Measurements from ENCODE around the gene RPL37.
"Not testable (repeated sequence)": the region's sequence is repeated elsewhere in the genome, so short reads cannot be mapped to it uniquely, and the experiment has no call there.

RPL37 gene

GRCh38 chr5:40833712-40834229 is 1.3 kb downstream of the RPL37 start:
- no peak for ATAC-seq

GRCh38 chr5:40832345-40832744 is 2.7 kb downstream of the RPL37 start:
- no peak for ATAC-seq

- ATAC-seq, result peak; percentile 64 to 69
Measured at GRCh38 chr5:40831346-40832210, 3.4 kb downstream of the RPL37 start.

GRCh38 chr5:40829748-40830533 is 5.1 kb downstream of the RPL37 start:
- ATAC-seq, result no peak

GRCh38 chr5:40828690-40829661 is 6.0 kb downstream of the RPL37 start:
- no peak for ATAC-seq

GRCh38 chr5:40828021-40828631 is 6.9 kb downstream of the RPL37 start:
- ATAC-seq, result no peak

GRCh38 chr5:40827188-40827977 is 7.6 kb downstream of the RPL37 start:
- ATAC-seq, result no peak

- ATAC-seq, result no peak
Measured at GRCh38 chr5:40826489-40827187, 8.4 kb downstream of the RPL37 start.

- ATAC-seq, result not testable (repeated sequence)
Measured at GRCh38 chr5:40825461-40826043, 9.5 kb downstream of the RPL37 start.

GRCh38 chr5:40823459-40823858 is 11.6 kb downstream of the RPL37 start:
- no peak for ATAC-seq

GRCh38 chr5:40813698-40814281 is 21.2 kb downstream of the RPL37 start:
- ATAC-seq, result peak in 1 of 2 donors; percentile 30

- no peak for ATAC-seq
Measured at GRCh38 chr5:40812125-40812524, 22.9 kb downstream of the RPL37 start.

- no peak for ATAC-seq
Measured at GRCh38 chr5:40801771-40802562, 33.1 kb downstream of the RPL37 start.

- no peak for ATAC-seq
Measured at GRCh38 chr5:40799258-40799657, 35.8 kb downstream of the RPL37 start.

GRCh38 chr5:40798801-40799210 is 36.2 kb downstream of the RPL37 start:
- ATAC-seq, result no peak

GRCh38 chr5:40798012-40798800 is 36.8 kb downstream of the RPL37 start, which contains the start of gene PRKAA1:
Gene PRKAA1, minus strand, starts transcription at chr5:40798374. Its CDS starts 185 bp downstream, at chr5:40798189.
- peak; percentile 96 to 97 for ATAC-seq

- ATAC-seq, result peak; percentile 32 to 42
Measured at GRCh38 chr5:40797273-40798011, 37.6 kb downstream of the RPL37 start.
